ENCODE results near the gene MKRN1.
"Not testable (repeated sequence)": the region's sequence is repeated elsewhere in the genome, so short reads cannot be mapped to it uniquely, and the experiment has no call there.

The MKRN1 gene

GRCh38 chr7:140425718-140426117 lies 53.6 kb downstream of the MKRN1 start:
- TF ChIP-seq CTCF (IDR thresholded peaks at IDR 0.05; ENCODE audit: extremely low read depth, missing control alignments) = no peak
- no peak for DNase-seq (ENCODE audit: low spot score)

- no peak for DNase-seq (ENCODE audit: low spot score)
- TF ChIP-seq CTCF (IDR thresholded peaks at IDR 0.05; ENCODE audit: extremely low read depth, missing control alignments) = no peak
Measured at GRCh38 chr7:140423501-140423900, 55.8 kb downstream of the MKRN1 start.

- no peak for DNase-seq (ENCODE audit: low spot score)
- TF ChIP-seq CTCF (IDR thresholded peaks at IDR 0.05; ENCODE audit: extremely low read depth, missing control alignments) = no peak
Measured at GRCh38 chr7:140421521-140421920, 57.8 kb downstream of the MKRN1 start.

- TF ChIP-seq CTCF (IDR thresholded peaks at IDR 0.05; ENCODE audit: extremely low read depth, missing control alignments) = no peak
- no peak for DNase-seq (ENCODE audit: low spot score)
Measured at GRCh38 chr7:140418653-140419052, 60.7 kb downstream of the MKRN1 start.

- DNase-seq (ENCODE audit: low spot score) = not testable (repeated sequence)
Measured at GRCh38 chr7:140418156-140418472, 61.2 kb downstream of the MKRN1 start.

- no peak for TF ChIP-seq CTCF (IDR thresholded peaks at IDR 0.05; ENCODE audit: extremely low read depth, missing control alignments)
- DNase-seq (ENCODE audit: low spot score) = no peak
Measured at GRCh38 chr7:140417456-140418155, 61.7 kb downstream of the MKRN1 start.

- TF ChIP-seq CTCF (IDR thresholded peaks at IDR 0.05; ENCODE audit: extremely low read depth, missing control alignments) = no peak
- no peak for DNase-seq (ENCODE audit: low spot score)
Measured at GRCh38 chr7:140416560-140416959, 62.7 kb downstream of the MKRN1 start.

GRCh38 chr7:140415816-140416215 lies 63.5 kb downstream of the MKRN1 start:
- not testable (repeated sequence) for DNase-seq (ENCODE audit: low spot score)
